Dendritic cell treated with granulocyte-macrophage colony-stimulating factor and Interleukin-4, amounts not matched to agents 40 ng/mL and 50 ng/mL, for 4 days (primary cell): Measurements from ENCODE around the gene PRKCH.
A peak's percentile ranks its signal among the peaks of the same experiment; 100 is the strongest.

Experiments used
- H3K27ac Mint-ChIP-seq: one replicate; pipeline ENCODE4 v1.8.0; 2022; ENCODE audit warnings: mild to moderate bottlenecking, mixed read lengths
- H3K27me3 Mint-ChIP-seq: one replicate; pipeline ENCODE4 v1.8.0; 2022; ENCODE audit warnings: mild to moderate bottlenecking, mixed read lengths
- H3K36me3 Mint-ChIP-seq: one replicate; pipeline ENCODE4 v1.8.0; 2022; ENCODE audit warnings: low read depth, mixed read lengths
- H3K4me1 Mint-ChIP-seq: one replicate; pipeline ENCODE4 v1.8.0; 2022; ENCODE audit warnings: low read depth, mixed read lengths
- H3K4me3 Mint-ChIP-seq: one replicate; pipeline ENCODE4 v1.8.0; 2022; ENCODE audit warnings: mild to moderate bottlenecking, moderate library complexity, mixed read lengths
- H3K9me3 Mint-ChIP-seq: one replicate; pipeline ENCODE4 v1.8.0; 2022; ENCODE audit warnings: mixed read lengths
- intact Hi-C: fragments of 100-400 bp; cut with micrococcal nuclease; formaldehyde crosslinking; loops from one replicate; pipeline ENCODE4 v1.15.0; 2022

PRKCH gene

DNA sequence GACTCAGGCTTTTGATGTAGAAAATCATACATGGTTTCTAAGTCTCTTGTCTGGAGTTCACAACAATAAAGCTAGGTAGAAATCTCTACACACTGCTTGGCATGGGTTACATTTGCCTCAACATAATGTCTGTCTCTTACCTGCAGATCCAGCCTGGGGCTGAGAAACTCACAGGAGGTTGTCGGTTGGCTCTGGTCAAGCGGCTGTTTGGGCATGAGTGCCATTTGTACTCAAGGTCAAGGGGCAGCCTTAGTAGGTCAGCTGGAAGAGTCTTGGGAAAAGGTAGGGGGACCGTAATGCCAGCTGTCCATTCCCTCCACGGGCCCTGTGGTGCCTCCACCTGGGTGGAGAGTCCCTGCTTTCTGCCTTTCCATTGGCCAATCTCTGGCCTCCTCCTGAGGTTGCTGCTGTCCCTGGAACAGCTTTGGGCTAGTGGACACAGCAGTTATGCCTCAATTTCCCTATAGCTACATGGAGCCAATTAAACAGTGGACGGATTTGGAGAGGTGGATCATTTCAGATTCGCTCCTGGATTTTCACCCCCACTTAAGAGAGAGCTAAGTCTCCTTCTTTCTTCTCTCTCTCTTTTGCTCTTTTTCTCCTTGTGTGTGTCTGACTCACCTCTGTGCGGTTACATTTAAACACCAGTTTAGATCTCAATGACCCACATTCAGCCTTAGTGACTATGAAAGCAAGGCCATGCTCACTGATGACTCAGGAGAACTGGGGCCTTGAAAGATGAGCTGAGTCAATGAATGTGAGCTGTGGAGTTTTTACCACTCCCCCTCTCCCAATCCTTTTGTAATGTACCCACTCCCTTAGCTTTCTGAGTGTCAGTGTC lies 241.2 kb downstream of the PRKCH start:
- Mint-ChIP-seq H3K36me3 (peaks cover 9% of the 10 kb centered on the region), H3K4me3 (no peak overlapping the region), H3K27ac (peak overlapping the region; percentile 87), H3K4me1 (peaks cover 68% of the 10 kb centered on the region), H3K27me3 (no peaks in the 10 kb centered on the region), H3K9me3 (no peaks in the 10 kb centered on the region)
- intact Hi-C loops: loop anchor here (5.0 kb wide), 1 partner anchor 40 kb away; no protein-coding TSS in a partner anchor

DNA sequence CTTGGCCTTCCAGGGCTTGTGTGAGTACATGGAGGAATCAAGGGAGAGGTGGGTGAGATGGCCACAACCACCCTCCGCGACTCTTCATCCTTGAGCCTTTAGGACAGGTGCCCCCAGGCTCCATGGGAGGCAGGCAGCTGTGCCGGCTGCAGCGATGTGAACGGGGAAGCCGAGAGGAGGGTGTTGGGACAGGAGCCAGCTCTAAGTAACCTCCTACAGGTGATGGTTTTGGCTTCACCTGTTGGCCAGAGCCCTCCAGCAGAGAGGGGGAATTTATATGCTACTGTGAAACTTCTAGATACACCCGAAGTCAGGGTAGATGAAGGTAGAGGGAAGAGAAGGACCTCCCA lies 241.8 kb downstream of the PRKCH start:
- Mint-ChIP-seq H3K4me3 (no peak overlapping the region), H3K36me3 (peaks cover 10% of the 10 kb centered on the region), H3K4me1 (peaks cover 72% of the 10 kb centered on the region)

DNA sequence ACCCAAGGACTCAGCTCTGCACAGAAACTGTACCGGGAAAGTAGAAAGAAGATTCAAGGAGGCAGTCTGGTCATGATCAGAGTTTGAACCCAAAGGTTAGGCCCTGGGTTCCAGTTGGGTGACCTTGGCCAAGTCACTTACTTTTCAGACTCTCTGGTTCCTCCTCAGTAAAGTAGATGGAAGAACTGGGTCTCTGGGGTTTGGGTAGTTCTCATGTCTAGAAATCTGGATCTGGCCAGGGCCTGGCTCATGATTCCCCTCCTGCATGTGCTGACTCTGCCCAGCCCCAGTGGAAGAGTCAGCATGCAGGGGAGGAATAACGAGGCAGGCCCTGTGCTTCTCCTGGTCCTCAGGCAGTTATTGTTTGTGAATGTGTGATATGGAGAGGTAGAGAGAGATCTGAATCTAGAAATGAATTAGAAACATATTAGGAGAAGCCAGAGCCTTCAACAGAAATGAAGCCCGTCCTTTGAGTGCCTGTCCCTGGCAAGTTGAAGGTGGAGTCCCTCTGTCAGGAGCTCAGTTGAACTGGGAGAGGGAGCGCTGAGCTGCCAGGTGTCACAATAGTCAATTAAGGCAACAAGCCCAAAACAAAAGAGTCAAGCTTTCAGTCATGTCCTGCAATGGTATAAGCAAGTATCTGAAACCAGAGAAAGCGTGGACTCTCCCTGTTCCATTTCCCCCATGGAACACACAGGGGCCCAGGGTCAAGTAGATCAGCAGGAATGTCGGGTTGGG lies 242.7 kb downstream of the PRKCH start:
- Mint-ChIP-seq H3K27me3 (no peaks in the 10 kb centered on the region), H3K27ac (peak overlapping the region; percentile 87), H3K4me3 (peak overlapping the region; percentile 19), H3K4me1 (peaks cover 81% of the 10 kb centered on the region), H3K9me3 (no peaks in the 10 kb centered on the region), H3K36me3 (peaks cover 10% of the 10 kb centered on the region)
- intact Hi-C loops: loop anchor here (5.0 kb wide), 1 partner anchor 38 kb away; no protein-coding TSS in a partner anchor

More for the DNA sequence above, 241.8 kb downstream of the PRKCH start:
- intact Hi-C loops: loop anchor here (5.0 kb wide), 1 partner anchor 39 kb away; no protein-coding TSS in a partner anchor
- Mint-ChIP-seq H3K27me3 (no peaks in the 10 kb centered on the region), H3K27ac (peak overlapping the region; percentile 87), H3K9me3 (no peaks in the 10 kb centered on the region)

DNA sequence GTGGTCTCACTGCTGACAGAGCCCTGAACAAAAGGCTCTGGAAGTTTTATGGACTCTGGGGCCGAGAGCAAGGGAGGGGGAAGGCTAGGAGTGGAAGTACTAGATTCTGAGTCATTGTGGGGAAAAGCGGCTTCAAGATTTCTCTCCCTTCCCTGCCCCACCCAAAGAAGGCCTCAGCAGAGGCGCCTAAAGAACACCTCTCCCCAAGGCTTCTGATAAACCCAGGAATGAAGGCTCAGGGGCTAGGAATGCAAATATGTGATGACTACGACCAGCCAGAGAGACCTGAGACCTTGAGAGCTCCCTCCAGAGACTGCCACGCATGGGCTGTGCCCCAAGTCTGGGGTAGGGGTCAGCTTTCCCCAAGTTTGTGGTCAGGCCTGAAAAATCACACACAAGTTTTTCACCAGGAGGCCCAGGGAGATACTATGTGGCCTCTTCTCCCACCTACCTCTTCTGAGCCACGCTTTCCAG lies 243.3 kb downstream of the PRKCH start:
- Mint-ChIP-seq H3K36me3 (peaks cover 10% of the 10 kb centered on the region), H3K9me3 (no peaks in the 10 kb centered on the region), H3K27me3 (no peaks in the 10 kb centered on the region), H3K4me1 (peaks cover 87% of the 10 kb centered on the region), H3K4me3 (peak overlapping the region; percentile 19), H3K27ac (peak overlapping the region; percentile 87)
- intact Hi-C loops: loop anchor here (5.0 kb wide), 1 partner anchor 38 kb away; no protein-coding TSS in a partner anchor

DNA sequence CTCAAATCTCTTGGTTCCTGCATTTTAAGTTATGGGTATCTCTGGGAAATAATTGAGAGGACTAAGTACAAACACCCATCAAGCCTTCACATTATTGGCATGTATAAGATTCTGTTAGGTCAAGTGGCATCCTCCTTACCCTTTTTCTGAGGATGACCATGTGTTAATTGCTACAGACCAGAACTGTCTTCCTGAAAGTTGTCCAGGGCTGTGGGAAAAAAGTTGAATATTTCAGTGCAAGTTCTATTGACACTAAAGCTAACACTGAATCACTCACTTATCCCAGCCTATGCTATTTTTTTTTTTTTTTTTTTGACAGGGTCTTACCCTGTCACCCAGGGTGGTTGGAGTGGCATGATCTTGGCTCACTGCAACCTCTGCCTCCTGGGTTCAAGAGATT lies 243.8 kb downstream of the PRKCH start:
- peaks cover 92% of the 10 kb centered on the region for H3K4me1 Mint-ChIP-seq
- H3K36me3 Mint-ChIP-seq: peaks cover 10% of the 10 kb centered on the region
- H3K4me3 Mint-ChIP-seq: no peak overlapping the region
- H3K27ac Mint-ChIP-seq: peak overlapping the region; percentile 87
- H3K9me3 Mint-ChIP-seq: no peaks in the 10 kb centered on the region
- H3K27me3 Mint-ChIP-seq: no peaks in the 10 kb centered on the region
- intact Hi-C loops: no loop called here

DNA sequence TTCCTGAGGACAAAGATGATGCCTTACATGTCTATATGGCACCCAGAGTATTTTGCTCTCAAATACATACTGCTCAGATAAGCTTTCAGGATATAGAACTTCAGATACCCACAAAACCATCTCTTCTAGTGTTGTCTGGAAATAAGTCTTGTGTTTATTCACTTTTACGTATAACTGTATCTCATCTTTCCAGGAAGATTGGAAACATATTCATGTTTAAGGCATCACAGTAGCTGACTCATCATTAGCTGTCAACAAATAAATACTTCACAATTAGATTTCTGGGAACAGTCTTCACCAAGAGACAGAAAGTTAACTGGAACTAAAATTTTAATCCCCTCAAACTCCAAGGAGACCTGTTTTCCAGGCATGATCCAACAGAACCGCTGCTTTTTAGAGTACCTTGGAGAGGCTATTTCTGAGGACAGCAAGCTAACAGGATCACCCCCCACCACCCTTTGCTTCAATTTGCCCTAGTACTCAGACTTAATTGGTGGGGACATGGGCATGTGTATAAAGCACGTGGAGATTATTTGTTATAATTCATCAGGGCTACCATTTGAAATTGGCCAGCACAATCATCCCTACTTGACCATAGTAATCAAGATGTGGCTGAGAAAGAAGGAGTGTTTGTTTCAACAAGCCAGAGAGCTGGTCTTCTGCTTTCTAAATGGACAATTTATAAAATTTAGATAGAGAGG lies 244.6 kb downstream of the PRKCH start:
- no peaks in the 10 kb centered on the region for H3K9me3 Mint-ChIP-seq
- peak overlapping the region; percentile 87 for H3K27ac Mint-ChIP-seq
- peaks cover 94% of the 10 kb centered on the region for H3K4me1 Mint-ChIP-seq
- H3K36me3 Mint-ChIP-seq: peaks cover 10% of the 10 kb centered on the region
- H3K27me3 Mint-ChIP-seq: no peaks in the 10 kb centered on the region
- no peak overlapping the region for H3K4me3 Mint-ChIP-seq
- intact Hi-C loops: no loop called here

DNA sequence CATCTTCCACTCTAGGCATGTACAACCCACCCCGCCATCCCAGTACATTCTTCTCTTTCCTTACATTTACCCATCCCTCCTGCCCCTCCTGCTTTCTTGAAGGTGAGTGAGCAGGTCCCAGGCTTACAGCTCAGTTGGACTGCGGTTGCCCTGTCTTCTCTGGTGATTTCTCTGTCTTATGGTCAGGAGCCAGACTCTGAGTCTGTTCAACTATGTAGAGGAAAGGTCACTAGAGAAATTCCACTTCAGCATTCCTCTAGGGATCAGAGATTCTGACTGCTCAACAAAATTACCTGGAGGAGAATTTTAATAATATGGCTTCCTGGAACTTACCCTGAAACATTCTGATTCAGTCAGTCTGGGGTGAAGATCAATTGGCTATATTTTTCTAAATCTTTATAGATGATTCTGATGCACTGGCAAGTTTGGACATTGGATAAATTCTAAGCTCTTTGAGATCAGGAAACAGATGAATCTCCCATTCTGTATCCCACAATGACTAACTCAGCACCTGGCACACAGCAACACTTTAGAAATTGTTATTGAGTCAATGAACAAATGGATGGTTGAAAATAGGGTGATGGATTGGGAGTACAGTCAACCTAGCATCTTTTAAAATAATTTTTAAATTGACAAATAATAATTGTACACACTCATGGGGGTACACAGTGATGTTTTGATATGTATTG lies 245.3 kb downstream of the PRKCH start:
- H3K9me3 Mint-ChIP-seq: no peaks in the 10 kb centered on the region
- H3K27ac Mint-ChIP-seq: peak overlapping the region; percentile 87
- intact Hi-C loops: no loop called here
- peaks cover 94% of the 10 kb centered on the region for H3K4me1 Mint-ChIP-seq
- H3K27me3 Mint-ChIP-seq: no peaks in the 10 kb centered on the region
- peaks cover 10% of the 10 kb centered on the region for H3K36me3 Mint-ChIP-seq
- H3K4me3 Mint-ChIP-seq: no peak overlapping the region

DNA sequence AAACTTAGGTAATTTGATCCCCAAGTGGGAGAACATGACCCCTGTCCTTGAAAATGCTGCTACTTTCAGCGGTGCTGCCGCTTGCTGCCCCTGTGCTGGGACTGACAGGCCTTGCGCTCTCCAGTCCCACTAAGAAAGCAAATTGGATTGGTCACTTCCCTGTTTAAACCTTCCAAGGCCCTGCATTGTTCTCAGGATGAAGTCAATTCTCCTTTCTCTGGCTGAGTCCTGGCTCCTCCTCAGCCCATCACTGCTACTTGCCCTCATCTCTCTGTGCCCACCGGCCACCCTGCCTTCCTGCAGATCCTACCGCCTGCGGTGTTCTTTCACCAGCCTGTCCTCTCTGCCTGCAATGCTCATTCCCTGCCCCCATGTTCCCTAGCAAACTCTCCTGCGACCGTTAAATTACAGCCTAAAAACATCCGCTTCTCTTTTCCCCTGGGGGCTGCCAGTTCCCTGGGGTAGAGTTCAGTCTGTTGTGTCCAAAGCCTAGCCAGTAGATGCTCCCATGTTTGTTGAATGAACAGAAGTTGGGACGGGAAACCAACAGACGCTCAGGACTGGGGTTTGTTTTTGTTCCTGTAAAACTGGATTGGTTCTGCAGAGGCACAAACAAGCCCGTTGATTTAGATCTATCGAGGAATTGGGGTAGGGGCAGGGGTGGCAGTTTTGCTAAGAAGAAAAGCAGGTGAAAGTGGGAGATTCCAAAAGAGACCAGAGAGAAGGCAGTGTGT lies 246.6 kb downstream of the PRKCH start:
- no peaks in the 10 kb centered on the region for H3K27me3 Mint-ChIP-seq
- peak overlapping the region; percentile 90 for H3K27ac Mint-ChIP-seq

DNA sequence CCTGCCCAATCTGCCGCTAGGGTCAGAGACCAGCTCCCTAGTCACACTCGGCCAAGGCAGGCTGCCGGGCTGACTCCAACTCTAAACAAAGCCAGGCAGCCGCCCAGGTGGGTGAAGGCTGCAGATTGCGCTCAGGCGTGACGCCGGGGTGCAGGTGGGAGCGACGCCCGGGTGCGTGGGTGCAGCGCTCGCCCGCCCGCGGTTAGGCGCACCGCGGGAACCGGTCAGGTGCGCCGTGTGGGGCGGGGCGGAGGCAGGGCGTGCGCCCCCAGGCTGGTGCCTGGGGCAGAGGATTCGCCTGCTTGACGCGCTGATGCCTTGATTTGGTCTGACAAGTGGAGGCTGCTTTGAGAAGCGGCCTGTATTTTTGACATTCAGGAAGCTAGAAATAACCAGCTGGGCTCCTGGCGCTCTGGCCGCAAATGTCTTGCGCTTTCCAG lies 247.2 kb downstream of the PRKCH start:
- intact Hi-C loops: no loop called here
- H3K4me1 Mint-ChIP-seq: peaks cover 94% of the 10 kb centered on the region

More for the DNA sequence above, 246.6 kb downstream of the PRKCH start:
- Mint-ChIP-seq H3K9me3 (no peaks in the 10 kb centered on the region), H3K4me3 (peak overlapping the region; percentile 76), H3K36me3 (peaks cover 7% of the 10 kb centered on the region), H3K4me1 (peaks cover 94% of the 10 kb centered on the region)
- intact Hi-C loops: no loop called here

DNA sequence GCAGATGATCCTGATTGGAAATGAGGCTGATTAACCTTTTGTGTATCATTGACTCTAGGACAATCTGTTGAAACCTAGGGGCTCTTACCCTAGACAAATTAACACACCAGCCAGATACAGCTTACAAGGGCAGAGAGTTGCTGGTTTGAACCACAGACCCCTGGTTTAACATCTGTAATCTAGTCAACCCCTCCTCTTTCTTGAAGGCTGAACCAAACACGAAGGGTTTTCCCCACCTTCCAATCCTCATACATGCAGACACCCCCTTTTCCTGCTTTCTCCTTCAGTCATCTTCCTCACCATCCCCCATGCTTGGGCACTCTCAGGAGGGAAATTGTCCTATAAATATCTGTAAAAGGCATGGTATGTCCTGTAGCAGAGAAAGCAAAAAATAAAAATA lies 247.9 kb downstream of the PRKCH start:
- Mint-ChIP-seq H3K4me1 (peaks cover 94% of the 10 kb centered on the region), H3K27ac (peak overlapping the region; percentile 90), H3K36me3 (peaks cover 4% of the 10 kb centered on the region), H3K9me3 (no peaks in the 10 kb centered on the region), H3K4me3 (peak overlapping the region; percentile 76), H3K27me3 (no peaks in the 10 kb centered on the region)
- intact Hi-C loops: no loop called here

More for the DNA sequence above, 247.2 kb downstream of the PRKCH start:
- H3K4me3 Mint-ChIP-seq: peak overlapping the region; percentile 76
- no peaks in the 10 kb centered on the region for H3K27me3 Mint-ChIP-seq
- H3K27ac Mint-ChIP-seq: peak overlapping the region; percentile 90
- H3K9me3 Mint-ChIP-seq: no peaks in the 10 kb centered on the region
- peaks cover 4% of the 10 kb centered on the region for H3K36me3 Mint-ChIP-seq

DNA sequence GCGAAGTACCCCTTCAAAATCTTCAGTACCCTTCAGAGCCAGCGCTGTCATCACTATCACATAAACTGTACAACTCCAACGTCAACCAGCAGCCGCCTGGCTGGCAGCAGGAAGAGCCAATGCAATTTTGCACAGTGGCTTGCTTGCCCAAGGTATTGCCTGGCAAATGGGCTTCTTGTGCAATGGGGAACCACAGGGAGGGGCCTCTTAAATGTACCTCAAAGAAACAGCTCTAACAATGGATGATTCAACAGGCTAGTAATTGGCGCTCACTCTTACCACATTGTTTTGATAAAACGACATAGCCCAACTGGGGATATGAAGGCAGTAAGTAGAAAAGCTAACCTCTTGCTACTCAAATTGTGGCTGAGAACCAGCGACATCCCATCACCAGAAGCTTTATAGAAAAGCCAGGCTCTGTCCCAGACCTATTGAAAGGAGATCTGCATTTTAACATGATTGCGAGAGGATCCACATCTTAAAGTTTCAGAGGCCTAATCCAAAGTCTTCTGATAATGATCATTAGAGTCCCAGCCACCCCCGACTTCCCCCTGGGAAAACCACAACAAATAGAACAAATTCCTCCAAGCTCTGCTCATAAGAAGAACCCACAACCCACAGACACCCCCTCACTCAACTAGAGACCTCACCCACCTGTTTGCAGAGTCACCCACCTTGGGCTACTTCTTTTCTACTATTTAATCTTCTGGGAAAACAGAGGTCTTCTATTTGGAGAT lies 248.6 kb downstream of the PRKCH start:
- H3K27me3 Mint-ChIP-seq: no peaks in the 10 kb centered on the region
- H3K36me3 Mint-ChIP-seq: peaks cover 4% of the 10 kb centered on the region
- intact Hi-C loops: loop anchor here (2.0 to 5.0 kb wide), 2 partner anchors 17 to 127 kb away; partner anchors contain the start of gene HIF1A
- H3K9me3 Mint-ChIP-seq: no peaks in the 10 kb centered on the region
- peak overlapping the region; percentile 76 for H3K4me3 Mint-ChIP-seq
- H3K4me1 Mint-ChIP-seq: peaks cover 89% of the 10 kb centered on the region
- H3K27ac Mint-ChIP-seq: peak overlapping the region; percentile 90
